B cell (primary cell): ENCODE results near the gene TAF10. TPM values are rescaled to one million over a fixed set of nuclear protein-coding genes. Genes with fewer than 3 reads are reported as not detected.
A peak's percentile ranks its signal among the peaks of the same experiment; 100 is the strongest.

ENCODE experiments used
- ATAC-seq: fragments of 200-7000 bp; cut with Tn5 transposase; one replicate; pipeline ENCODE4 v1.10.0; 2021; ENCODE audit warnings: low read depth, mild to moderate bottlenecking, moderate number of reproducible peaks, moderate library complexity
- CTCF ChIA-PET: fragments of 350-600 bp; sonication (Branson Sonifier 250); formaldehyde crosslinking; loops from one replicate; lab custom pipeline; 2021; ENCODE audit warnings: antibody characterized with exemption, inconsistent platforms; lab: Charles Lee
- POLR2A ChIA-PET: fragments of 350-600 bp; sonication (Branson Sonifier 250); formaldehyde crosslinking; loops from one replicate; lab custom pipeline; 2021; ENCODE audit warnings: antibody characterized with exemption; lab: Charles Lee
- DNase-seq: peaks from one replicate; pipeline ENCODE4 v3.0.0; 2013
- H2AFZ ChIP-seq: 2 replicates; pipeline ENCODE4 v1.6.1; 2012; ENCODE audit warnings: mild to moderate bottlenecking, low read depth, low read length; ENCODE audit not compliant: insufficient read depth, poor library complexity, severe bottlenecking
- H3K27ac ChIP-seq, 2 donors: 1 replicate in 1 of 2; 2 replicates in 1 of 2; pipeline ENCODE4 v1.5.1; 2012 to 2013; ENCODE audit warnings: low read length in 2 of 2, mild to moderate bottlenecking in 2 of 2, moderate library complexity in 1 of 2
- H3K27me3 ChIP-seq, 4 experiments: fragments of 200-600 bp in 1 of 4; sonication (generic) in 1 of 4; replicated peaks in 1 of 4; 1 replicate in 2 of 4; 2 replicates in 2 of 4; pipeline versions ENCODE4 v1.6.1 to v1.7.0; 2013 to 2016; ENCODE audit warnings: low read length in 3 of 4, mild to moderate bottlenecking in 2 of 4, mixed read lengths in 1 of 4, moderate library complexity in 1 of 4; ENCODE audit not compliant: insufficient read depth in 4 of 4, control insufficient read depth in 3 of 4; ENCODE audit errors: control extremely low read depth in 1 of 4
- H3K36me3 ChIP-seq, 2 experiments: replicated peaks in 1 of 2; 1 replicate in 1 of 2; 2 replicates in 1 of 2; pipeline versions ENCODE4 v1.6.1 to v1.7.1; 2013; ENCODE audit warnings: low read length in 1 of 2; ENCODE audit not compliant: insufficient read depth in 2 of 2, control insufficient read depth in 1 of 2; ENCODE audit errors: control extremely low read depth in 1 of 2, extremely low read depth in 1 of 2
- H3K4me1 ChIP-seq, 2 donors: fragments of 200-600 bp in 1 of 2; sonication (generic) in 1 of 2; 1 replicate in 1 of 2; 2 replicates in 1 of 2; pipeline versions ENCODE4 v1.5.1 to v1.6.1; 2013 to 2017; ENCODE audit warnings: low read length in 2 of 2; ENCODE audit not compliant: control insufficient read depth in 2 of 2, insufficient read depth in 2 of 2
- H3K4me2 ChIP-seq: replicated peaks from 2 replicates; pipeline ENCODE3; 2012; ENCODE audit warnings: mild to moderate bottlenecking, low read depth, low read length; ENCODE audit not compliant: poor library complexity, severe bottlenecking
- H3K4me3 ChIP-seq, 5 experiments: fragments of 200-600 bp in 1 of 5; sonication (generic) in 1 of 5; 1 replicate in 3 of 5; 2 replicates in 2 of 5; pipeline versions ENCODE4 v1.5.1 to v1.7.0; 2011 to 2016; ENCODE audit warnings: low read length in 4 of 5, mild to moderate bottlenecking in 4 of 5, low read depth in 2 of 5, control low read depth in 1 of 5, moderate library complexity in 1 of 5; ENCODE audit not compliant: insufficient read depth in 1 of 5; ENCODE audit errors: control extremely low read depth in 1 of 5, extremely low read depth in 1 of 5
- H3K79me2 ChIP-seq: fragments of 200-600 bp; sonication (generic); one replicate; pipeline ENCODE4 v1.6.0; 2016; ENCODE audit warnings: low read length; ENCODE audit not compliant: control insufficient read depth, insufficient read depth
- H3K9ac ChIP-seq: fragments of 200-600 bp; sonication (generic); 2 replicates; pipeline ENCODE4 v1.6.1; 2017; ENCODE audit warnings: mild to moderate bottlenecking, low read length, moderate library complexity
- H3K9me3 ChIP-seq, 3 donors: one replicate each; pipeline versions ENCODE4 v1.6.1 to v1.7.1; 2013; ENCODE audit warnings: low read length in 2 of 3; ENCODE audit not compliant: control insufficient read depth in 2 of 3, insufficient read depth in 1 of 3; ENCODE audit errors: control extremely low read depth in 1 of 3
- H4K20me1 ChIP-seq: 2 replicates; pipeline ENCODE4 v1.6.0; 2012; ENCODE audit warnings: mild to moderate bottlenecking, low read length; ENCODE audit not compliant: insufficient read depth, control insufficient read depth, poor library complexity, severe bottlenecking
- H3K27ac Mint-ChIP-seq: one replicate; pipeline ENCODE4 v1.8.0; 2021; ENCODE audit warnings: mixed read lengths
- H3K27me3 Mint-ChIP-seq: one replicate; pipeline ENCODE4 v1.8.0; 2021; ENCODE audit warnings: mixed read lengths
- H3K4me1 Mint-ChIP-seq: one replicate; pipeline ENCODE4 v1.8.0; 2021; ENCODE audit warnings: mixed read lengths
- H3K4me3 Mint-ChIP-seq: one replicate; pipeline ENCODE4 v1.8.0; 2021; ENCODE audit warnings: mixed read lengths
- H3K9me3 Mint-ChIP-seq: one replicate; pipeline ENCODE4 v1.8.0; 2022; ENCODE audit warnings: mixed read lengths; ENCODE audit not compliant: insufficient read depth
- EZH2 ChIP-seq: IDR thresholded peaks from 2 replicates; pipeline ENCODE4 v1.6.1; 2012; ENCODE audit warnings: borderline replicate concordance, low read depth, mild to moderate bottlenecking, moderate library complexity, low read length; ENCODE audit not compliant: insufficient read depth, poor library complexity, severe bottlenecking
- WGBS: methylation state at CpG from one replicate; pipeline ENCODE4 v1.1.5; 2013; ENCODE audit warnings: missing lambda C conversion rate; ENCODE audit not compliant: insufficient coverage; 5-methylcytosine and 5-hydroxymethylcytosine counted together
- intact Hi-C: fragments of 100-400 bp; cut with micrococcal nuclease; formaldehyde crosslinking; loops from one replicate; pipeline ENCODE4 v1.10.0; 2022
- polyA plus RNA-seq: library from polyadenylated mRNA; depleted of rRNA; stranded (reverse); fragments of >200 nt; gene quantifications from 2 replicates; pipeline ENCODE4 v1.2.3, GENCODE V29; 2012
- total RNA-seq, 2 donors: library from RNA; stranded (reverse); fragments of 120-200 nt in 1 of 2; gene quantifications; 1 replicate in 1 of 2; 2 replicates in 1 of 2; pipeline versions ENCODE4 v1.2.3 to v1.2.4, GENCODE V29; 2013 to 2022
- TF ChIP-seq, protein P1 (sequence below): fragments of 200-600 bp; IDR thresholded peaks from one replicate; pipeline ENCODE4 v1.8.0; 2022; ENCODE audit warnings: antibody characterized with exemption, mild to moderate bottlenecking

TAF10 gene
- total and polyA plus RNA-seq, 2 donors (not counting 1 experiment from before 2014, with no cell fraction given), result 114 to 156 TPM

DNA sequence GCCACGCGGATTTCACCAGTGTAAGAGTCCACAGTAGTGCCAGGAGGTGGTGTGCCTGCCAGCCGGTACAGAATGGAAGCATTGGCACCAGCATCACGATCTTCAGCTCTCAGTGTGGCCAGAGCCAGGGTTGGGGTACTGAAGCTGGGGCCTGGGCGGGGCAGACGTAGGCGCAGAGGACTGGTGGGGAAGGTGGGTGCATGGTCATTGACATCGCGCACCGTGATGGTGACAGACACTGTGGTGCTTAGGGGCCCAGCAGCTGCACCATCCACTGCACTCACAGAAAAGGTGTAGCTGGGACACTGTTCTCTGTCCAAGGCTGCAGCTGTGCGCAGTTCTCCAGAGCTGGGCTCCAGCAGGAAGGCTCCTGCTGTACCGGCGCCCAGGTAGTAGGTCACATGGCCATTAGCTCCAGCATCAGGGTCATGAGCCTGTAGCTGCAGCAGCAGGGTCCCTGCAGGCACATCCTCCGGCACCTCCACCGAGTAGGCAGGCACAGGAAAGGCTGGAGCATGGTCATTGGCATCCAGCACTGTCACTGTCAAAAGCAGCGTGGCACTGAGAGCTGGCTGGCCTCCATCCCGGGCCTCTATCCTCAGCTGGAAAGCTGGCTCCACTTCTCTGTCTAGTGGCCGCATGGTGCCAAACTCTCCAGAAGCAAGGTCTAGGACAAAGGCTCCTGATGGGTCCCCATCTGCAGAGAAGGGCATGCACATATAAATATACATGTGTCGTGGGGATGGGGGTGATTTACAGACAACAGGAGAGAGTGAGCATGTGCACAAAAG is 15.2 kb upstream of the TAF10 start:
- CTCF ChIA-PET, result interaction anchor here (0.8 to 2.1 kb wide), 6 partner anchors 9 to 56 kb away, joined by 3 to 8 read pairs (median 5); partner anchors contain the start of genes ILK, MRPL17 and TPP1

More for the DNA sequence above, 15.2 kb upstream of the TAF10 start:
- Histone ChIP-seq H3K4me1 (peaks cover 8 to 15% of the 10 kb centered on the region in 2 donors), H3K9ac (no peak overlapping the region), H2AFZ (peak overlapping the region; percentile 64), H3K36me3 (no peaks in the 10 kb centered on the region), H3K27me3 (no peaks in the 10 kb centered on the region), H3K4me2 (peak overlapping the region; percentile 59), H3K27ac (no peak overlapping the region), H3K9me3 (no peaks in the 10 kb centered on the region), H3K79me2 (no peaks in the 10 kb centered on the region), H3K4me3 (no peak overlapping the region), H4K20me1 (no peaks in the 10 kb centered on the region)
- Mint-ChIP-seq H3K4me1 (peaks cover 22% of the 10 kb centered on the region), H3K27ac (peak overlapping the region; percentile 24), H3K4me3 (peak overlapping the region; percentile 12), H3K9me3 (no peaks in the 10 kb centered on the region), H3K27me3 (no peaks in the 10 kb centered on the region)
- ATAC-seq, result no peak
- no peak for DNase-seq
- intact Hi-C loops, result no loop called here
- TF ChIP-seq EZH2, result no peak
- TF ChIP-seq, protein P1, sequence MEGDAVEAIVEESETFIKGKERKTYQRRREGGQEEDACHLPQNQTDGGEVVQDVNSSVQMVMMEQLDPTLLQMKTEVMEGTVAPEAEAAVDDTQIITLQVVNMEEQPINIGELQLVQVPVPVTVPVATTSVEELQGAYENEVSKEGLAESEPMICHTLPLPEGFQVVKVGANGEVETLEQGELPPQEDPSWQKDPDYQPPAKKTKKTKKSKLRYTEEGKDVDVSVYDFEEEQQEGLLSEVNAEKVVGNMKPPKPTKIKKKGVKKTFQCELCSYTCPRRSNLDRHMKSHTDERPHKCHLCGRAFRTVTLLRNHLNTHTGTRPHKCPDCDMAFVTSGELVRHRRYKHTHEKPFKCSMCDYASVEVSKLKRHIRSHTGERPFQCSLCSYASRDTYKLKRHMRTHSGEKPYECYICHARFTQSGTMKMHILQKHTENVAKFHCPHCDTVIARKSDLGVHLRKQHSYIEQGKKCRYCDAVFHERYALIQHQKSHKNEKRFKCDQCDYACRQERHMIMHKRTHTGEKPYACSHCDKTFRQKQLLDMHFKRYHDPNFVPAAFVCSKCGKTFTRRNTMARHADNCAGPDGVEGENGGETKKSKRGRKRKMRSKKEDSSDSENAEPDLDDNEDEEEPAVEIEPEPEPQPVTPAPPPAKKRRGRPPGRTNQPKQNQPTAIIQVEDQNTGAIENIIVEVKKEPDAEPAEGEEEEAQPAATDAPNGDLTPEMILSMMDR, result no peak
- 87% methylated on average over 19 of the region's 19 CpGs for WGBS
- POLR2A ChIA-PET, result interaction anchor here (0.9 to 1.8 kb wide), 3 partner anchors 9 to 20 kb away, joined by 4 to 7 read pairs (median 7); partner anchors contain the start of genes TAF10 and TPP1
